Thyroid gland (tissue), 4 donors: ENCODE results near the gene ZNF717.
"Not testable (repeated sequence)": the region's sequence is repeated elsewhere in the genome, so short reads cannot be mapped to it uniquely, and the experiment has no call there.

Source experiments
- POLR2A ChIP-seq, 2 donors: fragments of 450-650 bp; IDR thresholded peaks; one replicate each; pipeline ENCODE4 v1.6.1; 2017; ENCODE audit warnings: antibody characterized with exemption in 2 of 2, mild to moderate bottlenecking in 2 of 2, moderate library complexity in 1 of 2
- TF ChIP-seq, protein P1 (sequence below), 6 experiments: fragments of 200-600 bp in 3 of 6; fragments of 450-650 bp in 3 of 6; sonication (generic) in 3 of 6; IDR thresholded peaks; one replicate each; pipeline ENCODE4 v1.5.1; 2016 to 2019; ENCODE audit warnings: antibody characterized with exemption in 6 of 6, mild to moderate bottlenecking in 2 of 6, inconsistent platforms in 1 of 6, moderate library complexity in 1 of 6

GRCh38 chr3:75831076-75831475 lies 45.7 kb upstream of the ZNF717 start:
- not testable (repeated sequence) for TF ChIP-seq POLR2A (IDR thresholded peaks at IDR 0.05)
- TF ChIP-seq, protein P1, sequence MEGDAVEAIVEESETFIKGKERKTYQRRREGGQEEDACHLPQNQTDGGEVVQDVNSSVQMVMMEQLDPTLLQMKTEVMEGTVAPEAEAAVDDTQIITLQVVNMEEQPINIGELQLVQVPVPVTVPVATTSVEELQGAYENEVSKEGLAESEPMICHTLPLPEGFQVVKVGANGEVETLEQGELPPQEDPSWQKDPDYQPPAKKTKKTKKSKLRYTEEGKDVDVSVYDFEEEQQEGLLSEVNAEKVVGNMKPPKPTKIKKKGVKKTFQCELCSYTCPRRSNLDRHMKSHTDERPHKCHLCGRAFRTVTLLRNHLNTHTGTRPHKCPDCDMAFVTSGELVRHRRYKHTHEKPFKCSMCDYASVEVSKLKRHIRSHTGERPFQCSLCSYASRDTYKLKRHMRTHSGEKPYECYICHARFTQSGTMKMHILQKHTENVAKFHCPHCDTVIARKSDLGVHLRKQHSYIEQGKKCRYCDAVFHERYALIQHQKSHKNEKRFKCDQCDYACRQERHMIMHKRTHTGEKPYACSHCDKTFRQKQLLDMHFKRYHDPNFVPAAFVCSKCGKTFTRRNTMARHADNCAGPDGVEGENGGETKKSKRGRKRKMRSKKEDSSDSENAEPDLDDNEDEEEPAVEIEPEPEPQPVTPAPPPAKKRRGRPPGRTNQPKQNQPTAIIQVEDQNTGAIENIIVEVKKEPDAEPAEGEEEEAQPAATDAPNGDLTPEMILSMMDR (IDR thresholded peaks at IDR 0.05): not testable (repeated sequence)
